Measurements from ENCODE around the gene ACBD4. TPM values are rescaled to one million over a fixed set of nuclear protein-coding genes. Genes with fewer than 3 reads are reported as not detected.

The ACBD4 gene
- total and polyA plus RNA-seq, 10 of the 15 experiments (the other 5 are each of a cell fraction or from before 2014, with no cell fraction given) = 0.20 to 13.8 (median 6.9) TPM

- intact Hi-C loops (cut with micrococcal nuclease; ENCODE audit: unreplicated experiment) = no loop called here
- no peak overlapping the region for H3K27ac ChIP-seq (ENCODE audit: control insufficient read depth, insufficient read depth)
- H4K20me1 ChIP-seq (ENCODE audit: control insufficient read depth, insufficient read depth) = no peaks in the 10 kb centered on the region
- H3K4me2 ChIP-seq (ENCODE audit: control insufficient read depth, insufficient read depth) = no peak overlapping the region
- H3K79me2 ChIP-seq (ENCODE audit: control insufficient read depth, insufficient read depth, low read length) = no peaks in the 10 kb centered on the region
- H3K36me3 ChIP-seq (ENCODE audit: control insufficient read depth in 2 of 2, insufficient read depth in 2 of 2, low read length in 1 of 2) = no peaks in the 10 kb centered on the region
- no peaks in the 10 kb centered on the region for H3K27me3 ChIP-seq (replicated peaks in 1 of 2; ENCODE audit: control insufficient read depth in 2 of 2, insufficient read depth in 2 of 2, low read length in 1 of 2)
- ATAC-seq (no peak), DNase-seq (ENCODE audit: low read depth, low spot score) (no peak), FAIRE-seq (no peak)
- no TSS peak for BruUV-seq (replicated peaks)
- 69% methylated on average over 10 of the region's 12 CpGs for WGBS (ENCODE audit: insufficient coverage, insufficient replicate concordance, low lambda C conversion rate, missing lambda C conversion rate)
- SMC1A ChIA-PET (ENCODE audit: uncharacterized antibody, unreplicated experiment) = no interaction called here
- H3K4me3 ChIP-seq = no peak overlapping the region
- H2AFZ ChIP-seq (ENCODE audit: control insufficient read depth, low read depth, low read length) = no peak overlapping the region
- H3K9me3 ChIP-seq (replicated peaks; ENCODE audit: control insufficient read depth, insufficient read depth, low read length) = no peaks in the 10 kb centered on the region
- in situ Hi-C loops (cut with MboI) = no loop called here
- CTCF ChIA-PET = no interaction called here
- no peak overlapping the region for H3K9ac ChIP-seq (ENCODE audit: control insufficient read depth, insufficient read depth, low read length)
- H3K4me1 ChIP-seq (ENCODE audit: control insufficient read depth, insufficient read depth, low read length) = peaks cover 7% of the 10 kb centered on the region; the same call in 1 of the 2 replicates
- POLR2A ChIA-PET = interaction anchor here (1.6 kb wide), 1 partner anchor 9 kb away, joined by 4 read pairs; the partner anchor contains the start of gene HEXIM2
- RAD21 ChIA-PET (ENCODE audit: unreplicated experiment) = no interaction called here
- TF ChIP-seq LARP7 (IDR thresholded peaks at IDR 0.05) (no peak), CEBPB (IDR thresholded peaks at IDR 0.05; ENCODE audit: borderline replicate concordance in 1 of 2, low read depth in 2 of 2, low read length in 2 of 2) (no peak), ASH2L (IDR thresholded peaks at IDR 0.05; ENCODE audit: borderline replicate concordance, low read depth) (no peak), RELB (IDR thresholded peaks at IDR 0.05; ENCODE audit: low read depth) (no peak), TCF3 (IDR thresholded peaks at IDR 0.05; ENCODE audit: borderline replicate concordance, insufficient read depth, low read depth, low read length) (no peak), ZNF274 (IDR thresholded peaks at IDR 0.05; ENCODE audit: insufficient read depth, insufficient read length) (no peak), ATF2 (IDR thresholded peaks at IDR 0.05; ENCODE audit: low read length) (no peak), CBFB (IDR thresholded peaks at IDR 0.05; ENCODE audit: low read depth) (no peak), CHD2 (IDR thresholded peaks at IDR 0.05; ENCODE audit: borderline replicate concordance, low read depth, low read length) (no peak), CREM (IDR thresholded peaks at IDR 0.05; ENCODE audit: low read depth) (no peak), BCL3 (IDR thresholded peaks at IDR 0.05; ENCODE audit: borderline replicate concordance, insufficient read depth, low read depth, low read length, poor library complexity, severe bottlenecking) (no peak), RB1 (IDR thresholded peaks at IDR 0.05; ENCODE audit: borderline replicate concordance) (no peak), BCL11A (IDR thresholded peaks at IDR 0.05; ENCODE audit: low read depth, low read length) (no peak), RFX5 (IDR thresholded peaks at IDR 0.05; ENCODE audit: low read depth, low read length) (no peak), CBX5 (IDR thresholded peaks at IDR 0.05; ENCODE audit: low read depth) (no peak), NRF1 (conservative IDR thresholded peaks at IDR 0.05; ENCODE audit: low read depth, low read length) (no peak)
- TF ChIP-seq, protein P1, sequence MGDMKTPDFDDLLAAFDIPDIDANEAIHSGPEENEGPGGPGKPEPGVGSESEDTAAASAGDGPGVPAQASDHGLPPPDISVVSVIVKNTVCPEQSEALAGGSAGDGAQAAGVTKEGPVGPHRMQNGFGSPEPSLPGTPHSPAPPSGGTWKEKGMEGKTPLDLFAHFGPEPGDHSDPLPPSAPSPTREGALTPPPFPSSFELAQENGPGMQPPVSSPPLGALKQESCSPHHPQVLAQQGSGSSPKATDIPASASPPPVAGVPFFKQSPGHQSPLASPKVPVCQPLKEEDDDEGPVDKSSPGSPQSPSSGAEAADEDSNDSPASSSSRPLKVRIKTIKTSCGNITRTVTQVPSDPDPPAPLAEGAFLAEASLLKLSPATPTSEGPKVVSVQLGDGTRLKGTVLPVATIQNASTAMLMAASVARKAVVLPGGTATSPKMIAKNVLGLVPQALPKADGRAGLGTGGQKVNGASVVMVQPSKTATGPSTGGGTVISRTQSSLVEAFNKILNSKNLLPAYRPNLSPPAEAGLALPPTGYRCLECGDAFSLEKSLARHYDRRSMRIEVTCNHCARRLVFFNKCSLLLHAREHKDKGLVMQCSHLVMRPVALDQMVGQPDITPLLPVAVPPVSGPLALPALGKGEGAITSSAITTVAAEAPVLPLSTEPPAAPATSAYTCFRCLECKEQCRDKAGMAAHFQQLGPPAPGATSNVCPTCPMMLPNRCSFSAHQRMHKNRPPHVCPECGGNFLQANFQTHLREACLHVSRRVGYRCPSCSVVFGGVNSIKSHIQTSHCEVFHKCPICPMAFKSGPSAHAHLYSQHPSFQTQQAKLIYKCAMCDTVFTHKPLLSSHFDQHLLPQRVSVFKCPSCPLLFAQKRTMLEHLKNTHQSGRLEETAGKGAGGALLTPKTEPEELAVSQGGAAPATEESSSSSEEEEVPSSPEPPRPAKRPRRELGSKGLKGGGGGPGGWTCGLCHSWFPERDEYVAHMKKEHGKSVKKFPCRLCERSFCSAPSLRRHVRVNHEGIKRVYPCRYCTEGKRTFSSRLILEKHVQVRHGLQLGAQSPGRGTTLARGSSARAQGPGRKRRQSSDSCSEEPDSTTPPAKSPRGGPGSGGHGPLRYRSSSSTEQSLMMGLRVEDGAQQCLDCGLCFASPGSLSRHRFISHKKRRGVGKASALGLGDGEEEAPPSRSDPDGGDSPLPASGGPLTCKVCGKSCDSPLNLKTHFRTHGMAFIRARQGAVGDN (IDR thresholded peaks at IDR 0.05) = no peak
Measured at GRCh38 chr17:45170280-45170930, 34.9 kb downstream of the ACBD4 start.

Measured in GM12878 (cell line).